Liver (tissue), 3 donors: ENCODE results near the gene EMP2.

Experiments
- CTCF ChIP-seq: fragments of 150-350 bp; IDR thresholded peaks from 2 replicates; pipeline ENCODE4 v1.5.1; 2017; ENCODE audit warnings: improper control_type of control experiment, low read depth, low read length; ENCODE audit not compliant: missing input control
- JUND ChIP-seq, 2 donors: IDR thresholded peaks; 2 replicates each; pipeline ENCODE4 v1.6.1; 2016; ENCODE audit warnings: antibody characterized with exemption in 2 of 2
- NR2F2 ChIP-seq: IDR thresholded peaks from 2 replicates; pipeline ENCODE4 v1.6.1; 2016; ENCODE audit warnings: antibody characterized with exemption
- REST ChIP-seq: IDR thresholded peaks from 2 replicates; pipeline ENCODE4 v1.6.1; 2016; ENCODE audit warnings: antibody characterized with exemption, mild to moderate bottlenecking
- SP1 ChIP-seq: IDR thresholded peaks from 2 replicates; pipeline ENCODE4 v1.6.1; 2018; ENCODE audit warnings: antibody characterized with exemption, mild to moderate bottlenecking
- TAF1 ChIP-seq: conservative IDR thresholded peaks from 2 replicates; pipeline ENCODE4 v1.6.1; 2016; ENCODE audit warnings: antibody characterized with exemption, mild to moderate bottlenecking
- donor health status: healthy.
- donor health status: healthy.

- no peak for TF ChIP-seq CTCF
- TF ChIP-seq REST = no peak
- TF ChIP-seq NR2F2 = no peak
- no peak for TF ChIP-seq TAF1
- no peak for TF ChIP-seq SP1
- no peak for TF ChIP-seq JUND (IDR thresholded peaks at IDR 0.05)
These were observed 9.0 kb downstream of the EMP2 start for GRCh38 chr16:10571354-10571753.
